Activated B cell treated with CpG ODN at 0.5 μM for 24 hours (primary cell): ENCODE results near the gene ADAMTSL3. TPM values are rescaled to one million over a fixed set of nuclear protein-coding genes. Genes with fewer than 3 reads are reported as not detected.

Experiments used
- ATAC-seq: fragments of 200-7000 bp; cut with Tn5 transposase; one replicate; pipeline ENCODE4 v1.10.0; 2021; ENCODE audit warnings: low read depth, mild to moderate bottlenecking, moderate library complexity
- CTCF ChIA-PET: fragments of 350-600 bp; sonication (Branson Sonifier 250); formaldehyde crosslinking; loops from one replicate; lab custom pipeline; 2021; ENCODE audit warnings: antibody characterized with exemption; lab: Charles Lee
- POLR2A ChIA-PET: fragments of 350-600 bp; sonication (Branson Sonifier 250); formaldehyde crosslinking; loops from one replicate; lab custom pipeline; 2021; ENCODE audit warnings: antibody characterized with exemption; lab: Charles Lee
- DNase-seq: peaks from one replicate; pipeline ENCODE4 v3.0.0; 2022
- H3K27ac Mint-ChIP-seq: one replicate; pipeline ENCODE4 v1.8.0; 2020; ENCODE audit warnings: mixed read lengths
- H3K27me3 Mint-ChIP-seq: one replicate; pipeline ENCODE4 v1.8.0; 2021; ENCODE audit warnings: mixed read lengths
- H3K36me3 Mint-ChIP-seq: one replicate; pipeline ENCODE4 v1.8.0; 2021; ENCODE audit warnings: low read depth, mixed read lengths
- H3K4me1 Mint-ChIP-seq: one replicate; pipeline ENCODE4 v1.8.0; 2021; ENCODE audit warnings: mixed read lengths
- H3K4me3 Mint-ChIP-seq: one replicate; pipeline ENCODE4 v1.8.0; 2020; ENCODE audit warnings: mild to moderate bottlenecking, mixed read lengths
- H3K9me3 Mint-ChIP-seq: one replicate; pipeline ENCODE4 v1.8.0; 2020; ENCODE audit warnings: mixed read lengths
- CTCF ChIP-seq: fragments of 200-600 bp; IDR thresholded peaks from one replicate; pipeline ENCODE4 v1.8.0; 2022; ENCODE audit warnings: antibody characterized with exemption, mild to moderate bottlenecking
- intact Hi-C: fragments of 100-400 bp; cut with micrococcal nuclease; formaldehyde crosslinking; loops from one replicate; pipeline ENCODE4 v1.15.1; 2024
- total RNA-seq: library from RNA; stranded (reverse); gene quantifications from 2 replicates; pipeline ENCODE4 v1.2.3, GENCODE V29; 2022

The ADAMTSL3 gene
- total RNA-seq, 1 donor from 2014 or later, result not detected

GRCh38 chr15:83723216-83723615, 69.3 kb downstream of the ADAMTSL3 start:
- ChIA-PET CTCF (no interaction called here), POLR2A (no interaction called here)
- no peak overlapping the region for H3K27ac Mint-ChIP-seq
- H3K27me3 Mint-ChIP-seq, result peaks cover 5% of the 10 kb centered on the region
- DNase-seq (no peak), ATAC-seq (no peak)
- no peak for TF ChIP-seq CTCF
- H3K4me3 Mint-ChIP-seq, result no peak overlapping the region
- peaks cover 2% of the 10 kb centered on the region for H3K9me3 Mint-ChIP-seq
- H3K4me1 Mint-ChIP-seq, result no peaks in the 10 kb centered on the region
- intact Hi-C loops, result no loop called here
- H3K36me3 Mint-ChIP-seq, result no peaks in the 10 kb centered on the region

DNA sequence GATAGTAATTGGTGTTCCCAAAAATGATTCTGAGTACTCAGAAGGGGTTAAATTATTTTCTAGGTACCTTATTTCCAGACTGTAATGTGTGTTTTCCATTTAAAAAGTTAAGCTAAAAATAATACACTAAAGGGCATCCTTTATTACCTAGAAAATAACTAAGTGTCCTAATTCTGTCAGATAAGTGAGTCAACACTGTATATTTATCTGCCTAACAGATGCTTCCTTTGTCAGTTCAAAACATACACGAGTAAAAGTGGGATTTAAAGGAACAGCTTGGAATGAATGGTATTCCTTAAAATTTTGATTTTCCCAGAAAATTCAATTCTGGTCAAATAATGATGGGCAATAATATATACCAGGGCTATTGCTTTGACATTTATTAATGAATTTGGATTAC, 78.3 kb downstream of the ADAMTSL3 start:
- CTCF ChIA-PET, result no interaction called here
- Mint-ChIP-seq H3K9me3 (no peaks in the 10 kb centered on the region), H3K27me3 (peaks cover 3% of the 10 kb centered on the region), H3K27ac (no peak overlapping the region), H3K36me3 (no peaks in the 10 kb centered on the region), H3K4me1 (no peaks in the 10 kb centered on the region), H3K4me3 (no peak overlapping the region)
- TF ChIP-seq CTCF, result no peak
- POLR2A ChIA-PET, result no interaction called here
- intact Hi-C loops, result loop anchor here (10.0 kb wide), 1 partner anchor 293 kb away; no protein-coding TSS in a partner anchor
- DNase-seq, result no peak
- no peak for ATAC-seq

- Mint-ChIP-seq H3K4me3 (no peak overlapping the region), H3K36me3 (no peaks in the 10 kb centered on the region), H3K4me1 (no peaks in the 10 kb centered on the region), H3K27ac (no peak overlapping the region), H3K9me3 (no peaks in the 10 kb centered on the region), H3K27me3 (peaks cover 5% of the 10 kb centered on the region)
- ChIA-PET POLR2A (no interaction called here), CTCF (no interaction called here)
- no peak for TF ChIP-seq CTCF
- no peak for DNase-seq
- no peak for ATAC-seq
- intact Hi-C loops, result loop anchor here (10.0 kb wide), 1 partner anchor 292 kb away; no protein-coding TSS in a partner anchor
These were observed 78.8 kb downstream of the ADAMTSL3 start for GRCh38 chr15:83732770-83733169.

DNA sequence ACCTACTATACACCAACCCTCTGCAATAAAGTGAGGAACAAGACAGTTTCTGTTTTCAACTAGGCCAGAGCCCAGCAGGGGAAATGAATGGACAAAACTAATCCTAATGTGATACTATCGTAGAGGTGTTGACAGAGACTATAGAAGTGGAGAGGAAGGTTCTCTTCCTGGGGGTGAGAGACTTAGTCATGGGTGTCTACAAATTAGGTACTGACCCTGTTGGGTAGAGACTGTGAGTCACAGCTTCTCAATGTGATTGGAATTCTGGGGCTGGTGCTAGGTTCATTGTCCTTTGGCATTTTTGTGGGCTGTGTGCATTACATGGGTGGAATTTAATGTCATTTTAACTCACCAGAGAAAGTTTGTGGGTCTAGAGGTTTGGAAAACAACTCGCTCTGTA, 79.3 kb downstream of the ADAMTSL3 start:
- no peak overlapping the region for H3K27ac Mint-ChIP-seq
- no peak overlapping the region for H3K4me3 Mint-ChIP-seq
- CTCF ChIA-PET, result no interaction called here
- POLR2A ChIA-PET, result no interaction called here
- H3K4me1 Mint-ChIP-seq, result no peaks in the 10 kb centered on the region
- intact Hi-C loops, result loop anchor here (10.0 kb wide), 1 partner anchor 292 kb away; no protein-coding TSS in a partner anchor
- no peaks in the 10 kb centered on the region for H3K9me3 Mint-ChIP-seq
- no peak for ATAC-seq
- H3K27me3 Mint-ChIP-seq, result peaks cover 5% of the 10 kb centered on the region
- no peaks in the 10 kb centered on the region for H3K36me3 Mint-ChIP-seq
- TF ChIP-seq CTCF, result no peak
- DNase-seq, result no peak

DNA sequence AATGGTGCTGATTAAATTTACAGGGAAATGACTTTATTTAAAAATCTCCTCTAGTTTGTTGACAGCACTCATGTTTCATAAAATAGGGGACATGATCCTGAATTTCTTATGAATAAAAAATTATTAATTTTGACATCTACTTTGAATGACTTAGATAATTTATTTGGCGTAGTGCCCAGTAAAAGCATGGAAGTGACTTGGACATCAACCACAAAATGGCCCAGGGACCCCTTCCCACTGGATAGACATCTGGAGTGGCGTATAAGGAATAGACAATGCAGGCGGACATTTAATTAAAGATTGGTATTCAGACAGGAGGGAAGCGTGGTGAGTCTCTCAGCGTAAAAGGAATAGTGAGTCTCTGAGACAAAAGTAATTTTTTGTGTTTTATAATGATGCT, 79.8 kb downstream of the ADAMTSL3 start:
- Mint-ChIP-seq H3K27me3 (peaks cover 5% of the 10 kb centered on the region), H3K9me3 (no peaks in the 10 kb centered on the region), H3K27ac (no peak overlapping the region), H3K36me3 (no peaks in the 10 kb centered on the region), H3K4me1 (no peaks in the 10 kb centered on the region), H3K4me3 (no peak overlapping the region)
- TF ChIP-seq CTCF, result no peak
- ChIA-PET CTCF (no interaction called here), POLR2A (no interaction called here)
- ATAC-seq, result no peak
- no peak for DNase-seq
- intact Hi-C loops, result loop anchor here (10.0 kb wide), 1 partner anchor 291 kb away; no protein-coding TSS in a partner anchor
